LNCAP (cell line): ENCODE results near the gene CLSTN3.
A peak's percentile ranks its signal among the peaks of the same experiment; 100 is the strongest.

Experiments used
- TF ChIP-seq, protein P1 (sequence below): fragments of 450-650 bp; IDR thresholded peaks from 2 replicates; pipeline ENCODE4 v1.5.1; 2017; ENCODE audit warnings: mild to moderate bottlenecking

CLSTN3 gene

DNA sequence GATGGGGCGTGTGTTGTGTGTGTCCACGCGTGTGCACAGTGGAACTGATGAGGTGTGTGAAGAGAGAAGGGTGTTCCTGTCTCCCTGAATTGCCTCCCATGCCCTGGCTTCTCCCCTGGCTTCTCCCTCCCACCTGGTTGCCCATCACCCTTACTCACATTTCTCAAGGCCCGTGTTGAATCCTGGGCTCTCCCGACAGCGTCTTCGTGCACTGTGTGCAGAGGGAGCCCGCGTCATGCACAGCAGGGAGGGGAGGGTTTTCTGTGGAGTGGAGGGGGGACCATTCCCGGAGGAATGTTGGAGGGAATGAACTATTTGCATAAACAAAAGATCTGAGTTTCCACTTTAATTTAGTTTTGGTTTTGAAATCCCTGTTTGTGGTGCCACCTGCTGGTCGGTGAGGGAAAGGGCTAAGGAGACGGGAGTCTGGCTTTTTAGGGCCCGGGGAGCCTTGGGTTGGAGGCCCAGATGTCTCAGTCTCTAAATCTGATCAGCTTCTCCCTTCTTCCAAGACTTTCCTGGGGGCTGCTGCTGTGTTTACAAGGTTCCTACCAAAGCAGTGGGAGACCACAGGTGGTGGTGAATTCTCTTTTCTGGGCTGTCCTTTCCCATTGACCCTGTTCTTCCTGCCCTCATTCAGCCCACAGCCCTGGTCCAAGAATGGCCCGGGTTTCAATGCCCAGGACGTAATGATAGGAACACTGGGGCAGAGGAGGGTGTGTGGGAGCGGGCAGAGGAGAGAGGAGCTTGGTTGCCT, 37.8 kb upstream of the CLSTN3 start, which contains the start of gene C1R:
Gene C1R, minus strand, starts transcription at position 217 of the 757 bp plus-strand sequence. Its CDS starts 57 bp downstream, at position 160.
- TF ChIP-seq, protein P1, sequence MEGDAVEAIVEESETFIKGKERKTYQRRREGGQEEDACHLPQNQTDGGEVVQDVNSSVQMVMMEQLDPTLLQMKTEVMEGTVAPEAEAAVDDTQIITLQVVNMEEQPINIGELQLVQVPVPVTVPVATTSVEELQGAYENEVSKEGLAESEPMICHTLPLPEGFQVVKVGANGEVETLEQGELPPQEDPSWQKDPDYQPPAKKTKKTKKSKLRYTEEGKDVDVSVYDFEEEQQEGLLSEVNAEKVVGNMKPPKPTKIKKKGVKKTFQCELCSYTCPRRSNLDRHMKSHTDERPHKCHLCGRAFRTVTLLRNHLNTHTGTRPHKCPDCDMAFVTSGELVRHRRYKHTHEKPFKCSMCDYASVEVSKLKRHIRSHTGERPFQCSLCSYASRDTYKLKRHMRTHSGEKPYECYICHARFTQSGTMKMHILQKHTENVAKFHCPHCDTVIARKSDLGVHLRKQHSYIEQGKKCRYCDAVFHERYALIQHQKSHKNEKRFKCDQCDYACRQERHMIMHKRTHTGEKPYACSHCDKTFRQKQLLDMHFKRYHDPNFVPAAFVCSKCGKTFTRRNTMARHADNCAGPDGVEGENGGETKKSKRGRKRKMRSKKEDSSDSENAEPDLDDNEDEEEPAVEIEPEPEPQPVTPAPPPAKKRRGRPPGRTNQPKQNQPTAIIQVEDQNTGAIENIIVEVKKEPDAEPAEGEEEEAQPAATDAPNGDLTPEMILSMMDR = peak; percentile 87

DNA sequence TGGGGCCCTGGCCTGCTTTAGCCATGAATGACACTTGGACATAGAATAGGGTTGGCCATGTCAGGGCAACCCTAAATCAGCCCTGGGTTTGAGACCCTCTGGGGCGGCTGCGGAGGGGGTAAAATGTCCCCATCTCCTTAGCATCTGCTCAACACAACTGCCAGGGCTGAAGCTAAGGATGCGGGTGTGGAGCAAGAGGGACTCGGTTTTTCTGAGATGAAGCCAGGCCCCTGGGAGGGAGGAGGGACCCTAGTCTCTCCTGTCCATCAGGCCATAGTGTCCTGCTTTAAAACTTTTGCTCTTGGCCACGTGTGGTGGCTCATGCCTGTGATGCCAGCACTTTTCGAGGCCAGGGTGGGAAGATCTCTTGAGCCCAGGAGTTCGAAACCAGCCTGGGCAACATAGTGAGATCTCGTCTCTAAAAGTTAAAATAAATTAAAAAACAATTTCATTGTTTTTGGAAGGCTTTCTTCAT, 37.1 kb upstream of the CLSTN3 start:
- TF ChIP-seq, protein P1 = no peak

DNA sequence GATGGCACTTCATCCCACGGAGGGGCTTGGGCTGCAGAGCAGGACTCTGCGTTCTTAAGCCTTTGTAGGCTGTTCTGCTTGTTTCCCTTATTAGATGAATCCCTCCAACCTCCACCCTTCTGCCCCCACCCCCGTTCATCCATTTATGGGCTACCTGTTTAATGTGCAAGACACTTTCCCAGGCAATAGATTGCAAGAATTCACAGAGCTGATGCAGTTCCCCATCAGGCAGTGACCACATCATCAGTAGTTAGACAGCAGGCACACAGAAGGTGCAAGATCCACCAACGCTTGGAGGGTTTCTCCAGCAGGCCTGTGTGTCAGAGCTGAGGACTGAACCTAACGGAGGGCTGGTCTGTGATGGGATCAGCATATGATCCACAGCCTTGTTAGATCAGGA, 36.7 kb upstream of the CLSTN3 start:
- TF ChIP-seq, protein P1 = no peak

DNA sequence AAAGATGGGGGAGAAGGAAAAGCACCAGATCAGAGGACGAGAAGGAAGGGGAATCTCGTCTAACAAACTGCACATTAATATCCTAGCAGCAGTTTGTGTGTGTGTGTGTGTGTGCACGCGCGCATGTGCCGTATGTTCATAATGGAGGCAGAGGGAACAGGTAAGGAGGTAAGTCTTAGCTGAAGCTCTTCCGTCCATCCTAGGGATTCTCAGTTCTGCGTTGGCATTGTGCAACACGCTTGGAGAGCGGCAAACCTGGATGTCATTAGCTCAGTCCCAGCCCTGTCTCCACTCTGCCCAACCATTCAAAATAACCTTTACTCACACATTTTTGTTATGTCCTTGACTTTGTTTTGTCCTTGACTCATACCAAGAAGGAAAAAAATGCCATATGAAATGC, 36.3 kb upstream of the CLSTN3 start:
- TF ChIP-seq, protein P1 = no peak

DNA sequence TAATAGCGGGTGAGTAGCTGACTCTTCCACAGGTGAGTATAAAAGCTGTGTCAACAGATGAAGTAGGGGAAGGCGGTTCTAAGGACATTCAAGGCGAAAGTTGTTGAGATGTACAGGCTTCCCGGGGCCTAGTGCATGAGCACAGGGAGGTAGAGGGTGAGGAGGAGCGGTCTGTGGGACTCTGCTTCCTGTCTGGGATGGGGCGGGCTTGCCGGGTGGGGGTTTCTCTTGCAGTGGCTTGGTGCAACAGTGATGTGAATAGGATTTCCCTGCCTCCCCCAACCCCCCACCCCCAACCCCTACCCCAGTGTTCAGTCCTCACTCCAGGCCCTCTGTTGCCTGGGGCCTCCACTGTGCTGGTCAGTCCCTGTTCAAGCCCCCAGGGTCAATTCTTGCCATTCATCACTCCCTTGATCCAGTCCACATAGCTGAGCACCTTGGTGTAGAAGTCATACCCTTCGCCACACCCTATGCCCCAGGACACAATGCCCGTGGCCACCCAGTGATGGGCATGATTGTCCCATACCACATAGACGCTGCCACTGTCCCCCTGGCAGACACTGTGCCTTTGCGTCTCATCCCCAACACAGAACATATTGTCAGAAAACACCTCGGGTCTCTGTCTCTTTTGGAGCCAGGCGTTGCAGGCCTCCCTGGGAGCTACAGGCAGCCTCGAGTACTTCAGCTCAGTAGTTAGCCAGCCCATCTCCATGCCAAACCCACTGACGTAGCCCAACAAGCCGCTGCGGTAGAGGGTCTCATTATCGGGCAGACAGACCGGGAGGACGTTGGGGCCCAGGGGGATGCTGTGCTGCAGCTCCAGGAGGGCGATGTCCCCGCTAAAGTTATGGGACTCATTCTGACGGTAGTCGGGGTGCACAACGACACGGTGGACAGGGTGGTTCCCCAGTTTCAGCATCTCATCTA, 33.9 kb upstream of the CLSTN3 start:
- TF ChIP-seq, protein P1 = no peak

DNA sequence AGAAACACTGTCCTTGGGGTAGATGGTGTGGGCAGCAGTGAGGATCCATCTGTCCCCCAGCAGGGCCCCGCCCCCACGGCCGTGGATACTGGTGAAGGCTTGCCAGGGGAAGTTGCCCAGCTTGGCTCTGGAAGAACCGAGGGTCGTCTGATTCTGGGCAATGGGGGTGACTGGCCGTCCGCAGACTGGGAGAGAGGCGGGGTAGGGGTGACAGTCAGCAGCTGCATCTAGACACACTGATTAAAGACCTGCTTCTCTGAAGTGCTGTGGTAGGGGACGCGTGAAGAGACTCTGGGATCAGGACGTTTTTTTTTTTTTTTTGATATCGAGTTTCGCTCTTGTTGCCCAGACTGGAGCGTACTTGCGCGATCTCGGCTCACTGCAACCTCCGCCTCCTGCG, 33.2 kb upstream of the CLSTN3 start:
- TF ChIP-seq, protein P1 = no peak

DNA sequence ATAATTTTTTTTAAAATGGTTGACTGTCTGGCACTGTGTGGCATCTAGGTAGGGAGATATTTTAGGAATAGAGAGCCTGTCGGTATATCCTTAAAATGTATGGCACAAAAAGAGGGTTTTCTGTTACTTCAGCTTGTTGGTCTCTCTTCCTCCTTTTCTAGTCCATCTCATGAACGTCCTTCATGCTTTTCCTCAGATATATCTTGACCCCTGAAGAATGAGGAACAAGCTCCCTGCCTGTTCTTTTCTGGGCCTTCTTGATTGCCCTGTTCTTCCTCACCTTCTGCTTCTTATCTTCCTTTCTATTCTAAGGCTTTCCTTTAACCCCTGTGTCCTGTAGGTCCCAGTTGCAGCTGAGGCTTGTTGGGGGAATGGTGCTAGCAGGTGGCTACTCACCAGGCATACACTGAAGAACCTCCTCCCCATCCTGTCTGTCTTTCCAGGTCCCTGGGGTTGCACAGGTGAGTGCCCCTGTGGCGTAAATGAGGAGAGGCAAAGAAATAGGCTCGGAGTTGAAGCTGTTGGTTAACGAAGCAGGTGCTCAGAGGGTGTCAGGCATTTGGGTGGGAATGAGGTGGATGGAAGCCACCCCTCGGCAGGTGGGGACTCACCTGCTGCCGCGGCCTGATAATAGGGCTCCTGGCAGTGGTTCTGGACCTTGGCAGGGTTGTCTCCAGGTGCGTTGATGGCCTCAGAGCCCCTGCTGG, 30.7 kb upstream of the CLSTN3 start:
- TF ChIP-seq, protein P1 = no peak
